Neuron (in vitro differentiated cells): ENCODE measurements around the gene EPG5.
A peak's percentile ranks its signal among the peaks of the same experiment; 100 is the strongest.

Experiments used
- H2AFZ ChIP-seq: one replicate; pipeline ENCODE4 v1.6.1; 2013; ENCODE audit warnings: low read depth, mild to moderate bottlenecking, inconsistent platforms, low read length, moderate library complexity
- H3K27me3 ChIP-seq: one replicate; pipeline ENCODE4 v1.6.1; 2013; ENCODE audit warnings: low read length; ENCODE audit not compliant: insufficient read depth
- H3K36me3 ChIP-seq: one replicate; pipeline ENCODE4 v1.6.1; 2013; ENCODE audit warnings: low read length; ENCODE audit not compliant: insufficient read depth
- H3K4me1 ChIP-seq: one replicate; pipeline ENCODE4 v1.6.1; 2013; ENCODE audit warnings: low read length; ENCODE audit not compliant: insufficient read depth
- H3K4me3 ChIP-seq: 2 replicates; pipeline ENCODE4 v1.5.1; 2013; ENCODE audit warnings: mild to moderate bottlenecking, low read length, moderate library complexity
- H3K9me3 ChIP-seq: one replicate; pipeline ENCODE4 v1.6.1; 2013; ENCODE audit warnings: low read length

Gene EPG5, protein sequence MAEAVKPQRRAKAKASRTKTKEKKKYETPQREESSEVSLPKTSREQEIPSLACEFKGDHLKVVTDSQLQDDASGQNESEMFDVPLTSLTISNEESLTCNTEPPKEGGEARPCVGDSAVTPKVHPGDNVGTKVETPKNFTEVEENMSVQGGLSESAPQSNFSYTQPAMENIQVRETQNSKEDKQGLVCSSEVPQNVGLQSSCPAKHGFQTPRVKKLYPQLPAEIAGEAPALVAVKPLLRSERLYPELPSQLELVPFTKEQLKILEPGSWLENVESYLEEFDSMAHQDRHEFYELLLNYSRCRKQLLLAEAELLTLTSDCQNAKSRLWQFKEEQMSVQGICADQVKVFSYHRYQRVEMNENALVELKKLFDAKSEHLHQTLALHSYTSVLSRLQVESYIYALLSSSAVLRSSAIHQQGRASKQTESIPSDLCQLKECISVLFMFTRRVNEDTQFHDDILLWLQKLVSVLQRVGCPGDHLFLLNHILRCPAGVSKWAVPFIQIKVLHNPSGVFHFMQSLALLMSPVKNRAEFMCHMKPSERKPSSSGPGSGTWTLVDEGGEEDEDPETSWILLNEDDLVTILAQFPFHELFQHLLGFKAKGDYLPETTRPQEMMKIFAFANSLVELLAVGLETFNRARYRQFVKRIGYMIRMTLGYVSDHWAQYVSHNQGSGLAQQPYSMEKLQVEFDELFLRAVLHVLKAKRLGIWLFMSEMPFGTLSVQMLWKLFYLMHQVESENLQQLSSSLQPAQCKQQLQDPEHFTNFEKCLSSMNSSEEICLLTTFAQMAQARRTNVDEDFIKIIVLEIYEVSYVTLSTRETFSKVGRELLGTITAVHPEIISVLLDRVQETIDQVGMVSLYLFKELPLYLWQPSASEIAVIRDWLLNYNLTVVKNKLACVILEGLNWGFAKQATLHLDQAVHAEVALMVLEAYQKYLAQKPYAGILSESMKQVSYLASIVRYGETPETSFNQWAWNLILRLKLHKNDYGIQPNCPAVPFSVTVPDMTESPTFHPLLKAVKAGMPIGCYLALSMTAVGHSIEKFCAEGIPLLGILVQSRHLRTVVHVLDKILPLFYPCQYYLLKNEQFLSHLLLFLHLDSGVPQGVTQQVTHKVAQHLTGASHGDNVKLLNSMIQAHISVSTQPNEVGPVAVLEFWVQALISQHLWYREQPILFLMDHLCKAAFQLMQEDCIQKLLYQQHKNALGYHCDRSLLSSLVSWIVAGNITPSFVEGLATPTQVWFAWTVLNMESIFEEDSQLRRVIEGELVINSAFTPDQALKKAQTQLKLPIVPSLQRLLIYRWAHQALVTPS (N-terminal part only)

DNA sequence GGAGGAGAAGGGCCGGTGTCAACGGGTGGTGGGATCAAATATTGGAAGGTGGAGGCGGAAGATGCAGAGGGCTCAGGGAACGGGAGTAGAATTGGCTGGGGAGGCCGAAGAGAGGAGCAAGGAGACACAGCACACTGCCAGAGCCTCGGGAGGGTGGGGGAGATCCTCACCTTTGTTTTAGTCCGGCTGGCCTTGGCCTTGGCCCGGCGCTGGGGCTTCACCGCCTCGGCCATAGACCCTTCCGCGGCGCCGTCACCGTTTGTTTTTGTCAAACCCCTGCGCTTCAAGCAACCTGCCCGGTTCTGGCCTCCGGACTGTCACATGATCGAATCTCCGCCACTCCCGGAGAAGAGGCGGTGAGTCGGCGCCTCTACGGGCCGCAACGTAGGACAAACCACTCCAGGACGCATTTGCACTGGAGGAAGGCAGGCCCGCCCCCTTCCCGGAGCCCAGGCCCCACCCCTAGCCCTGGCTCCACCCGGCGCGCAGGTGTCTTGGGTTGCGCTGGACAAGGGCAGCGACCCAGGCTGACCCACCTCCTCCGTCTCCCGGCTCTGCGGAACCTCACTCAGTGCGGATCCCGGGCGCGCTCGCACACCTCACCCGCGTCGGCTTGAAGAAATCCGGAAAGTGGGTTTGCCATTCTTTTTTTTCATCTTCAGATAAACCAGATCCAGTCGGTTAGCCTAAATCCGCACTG lies at the start of gene EPG5:
Gene EPG5 (minus strand): TSS at position 323 of the 700 bp plus-strand sequence. CDS start 90 bp downstream, at position 233.
- Histone ChIP-seq H3K36me3 (peaks cover 7% of the 10 kb centered on the region), H3K4me3 (peak within 1 kb of the TSS; percentile 89), H3K9me3 (no peaks in the 10 kb centered on the region), H3K27me3 (no peaks in the 10 kb centered on the region), H2AFZ (peak within 1 kb of the TSS; percentile 81), H3K4me1 (peaks cover 4% of the 10 kb centered on the region)

DNA sequence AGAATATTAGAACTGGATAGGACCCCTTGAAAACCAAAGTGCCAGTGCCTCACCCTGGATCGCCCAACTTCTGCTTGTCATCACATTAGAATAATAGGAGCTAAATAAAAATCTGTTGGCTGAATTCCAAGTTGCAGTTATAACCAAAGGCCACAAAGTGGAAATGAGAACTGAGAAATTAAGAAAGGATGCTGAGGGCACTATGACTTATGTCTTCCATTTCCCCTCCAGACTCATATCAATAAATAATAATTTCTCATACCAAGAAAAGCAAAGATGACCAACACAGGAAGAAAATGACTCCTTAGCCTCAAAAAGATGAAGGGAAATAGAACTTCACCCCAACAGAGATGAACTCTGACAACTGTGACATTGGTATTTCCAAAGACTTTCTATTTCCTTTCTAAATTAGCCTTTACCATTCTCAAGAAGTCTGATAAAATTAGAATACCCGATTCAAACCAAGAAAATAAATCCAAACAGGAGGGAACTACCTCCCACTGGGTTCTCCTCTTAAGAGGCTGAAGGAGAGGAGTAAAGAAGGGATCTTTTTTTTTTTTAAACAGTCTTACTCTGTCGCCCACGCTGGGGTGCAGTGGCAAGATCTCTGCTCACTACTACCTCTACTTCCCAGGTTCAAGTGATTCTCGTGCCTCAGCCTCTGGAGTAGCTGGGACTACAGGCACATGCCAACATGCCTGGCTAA lies 46.5 kb upstream of the EPG5 start:
- H3K36me3 ChIP-seq: peaks cover 4% of the 10 kb centered on the region
- H3K9me3 ChIP-seq: peaks cover 2% of the 10 kb centered on the region
- H3K4me3 ChIP-seq: no peak overlapping the region
- H3K27me3 ChIP-seq: no peaks in the 10 kb centered on the region
- H3K4me1 ChIP-seq: no peaks in the 10 kb centered on the region
- H2AFZ ChIP-seq: no peak overlapping the region

GRCh38 chr18:46010676-46011075 lies 43.5 kb upstream of the EPG5 start:
- Histone ChIP-seq H3K27me3 (no peaks in the 10 kb centered on the region), H3K36me3 (peaks cover 4% of the 10 kb centered on the region), H3K4me1 (no peaks in the 10 kb centered on the region), H3K9me3 (no peaks in the 10 kb centered on the region), H3K4me3 (no peak overlapping the region), H2AFZ (no peak overlapping the region)

DNA sequence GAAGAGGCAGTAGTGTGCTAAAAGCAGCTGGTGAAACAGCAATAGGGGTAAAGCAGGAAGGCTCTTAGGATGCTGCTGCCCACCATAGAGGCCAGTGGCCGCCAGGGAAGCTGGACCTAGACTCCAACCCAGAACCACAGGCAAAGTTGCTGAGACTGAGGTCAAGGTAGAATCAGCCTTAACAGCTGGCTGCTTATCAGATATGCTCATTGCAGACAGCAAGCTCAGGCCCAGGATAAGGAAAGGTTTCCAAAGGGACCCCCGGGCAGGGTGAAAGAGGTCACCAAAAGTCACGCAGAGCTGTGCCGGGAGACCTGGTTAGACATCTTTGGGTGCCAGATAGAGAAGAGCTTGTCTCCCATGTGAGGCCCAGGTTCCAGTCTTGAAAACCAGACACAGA lies 42.9 kb upstream of the EPG5 start:
- Histone ChIP-seq H3K36me3 (peaks cover 4% of the 10 kb centered on the region), H3K9me3 (no peaks in the 10 kb centered on the region), H3K4me3 (no peak overlapping the region), H3K27me3 (no peaks in the 10 kb centered on the region), H3K4me1 (no peaks in the 10 kb centered on the region), H2AFZ (no peak overlapping the region)

- no peaks in the 10 kb centered on the region for H3K4me1 ChIP-seq
- no peaks in the 10 kb centered on the region for H3K9me3 ChIP-seq
- no peak overlapping the region for H2AFZ ChIP-seq
- no peaks in the 10 kb centered on the region for H3K27me3 ChIP-seq
- H3K36me3 ChIP-seq: peaks cover 4% of the 10 kb centered on the region
- no peak overlapping the region for H3K4me3 ChIP-seq
These were observed 42.2 kb upstream of the EPG5 start for GRCh38 chr18:46009125-46009840.

GRCh38 chr18:46008531-46008930 lies 41.4 kb upstream of the EPG5 start:
- peaks cover 4% of the 10 kb centered on the region for H3K36me3 ChIP-seq
- H3K9me3 ChIP-seq: peaks cover 2% of the 10 kb centered on the region
- H2AFZ ChIP-seq: no peak overlapping the region

DNA sequence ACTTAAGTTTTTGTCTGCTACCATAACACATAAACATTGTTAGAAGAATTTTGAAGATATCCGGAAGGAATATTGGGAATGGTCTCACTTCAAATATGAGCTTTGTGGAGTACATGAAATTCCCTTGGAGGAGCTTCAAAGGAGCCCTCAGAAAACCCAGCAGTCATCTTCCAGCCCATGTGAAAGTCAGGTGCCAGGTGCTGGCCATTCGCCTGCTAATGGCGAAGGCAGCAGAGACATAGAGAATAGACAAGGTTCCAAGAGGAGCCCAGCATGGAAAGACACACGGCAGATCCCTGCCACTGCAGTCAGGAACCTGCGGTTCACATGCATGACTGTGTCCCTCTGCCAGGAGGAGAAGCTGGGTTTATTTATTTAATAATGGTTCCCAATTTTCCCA lies 40.0 kb upstream of the EPG5 start:
- Histone ChIP-seq H3K4me3 (no peak overlapping the region), H3K4me1 (no peaks in the 10 kb centered on the region), H3K9me3 (peaks cover 5% of the 10 kb centered on the region), H3K27me3 (no peaks in the 10 kb centered on the region), H3K36me3 (peaks cover 4% of the 10 kb centered on the region), H2AFZ (no peak overlapping the region)

More at GRCh38 chr18:46008531-46008930, 41.4 kb upstream of the EPG5 start:
- H3K27me3 ChIP-seq: no peaks in the 10 kb centered on the region
- H3K4me3 ChIP-seq: no peak overlapping the region
- no peaks in the 10 kb centered on the region for H3K4me1 ChIP-seq

DNA sequence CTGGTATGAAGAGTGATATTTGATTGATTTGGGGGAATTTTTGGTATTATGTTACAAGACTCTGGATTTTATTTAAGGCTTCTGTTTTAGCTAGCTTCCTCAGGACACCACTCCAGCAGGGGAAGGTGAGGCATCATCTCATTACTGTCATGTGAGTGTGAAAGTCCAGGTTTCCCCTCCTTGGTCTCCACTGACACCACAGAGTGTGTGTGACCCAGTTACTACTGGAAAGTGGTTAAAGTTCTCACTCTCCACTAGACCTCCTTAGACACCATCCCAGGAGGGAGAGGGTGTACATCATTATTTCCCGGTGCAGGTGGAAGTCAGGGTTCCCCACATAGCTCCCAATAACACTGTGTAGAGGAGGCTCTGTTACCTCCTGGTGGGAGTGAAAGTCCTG lies 35.8 kb upstream of the EPG5 start:
- Histone ChIP-seq H3K4me1 (no peaks in the 10 kb centered on the region), H3K9me3 (peaks cover 5% of the 10 kb centered on the region), H3K36me3 (no peaks in the 10 kb centered on the region), H3K4me3 (no peak overlapping the region), H3K27me3 (no peaks in the 10 kb centered on the region), H2AFZ (no peak overlapping the region)

- Histone ChIP-seq H2AFZ (no peak overlapping the region), H3K27me3 (no peaks in the 10 kb centered on the region), H3K36me3 (no peaks in the 10 kb centered on the region), H3K4me1 (no peaks in the 10 kb centered on the region), H3K9me3 (peaks cover 5% of the 10 kb centered on the region), H3K4me3 (no peak overlapping the region)
These were observed 34.8 kb upstream of the EPG5 start for GRCh38 chr18:46001892-46002291.

DNA sequence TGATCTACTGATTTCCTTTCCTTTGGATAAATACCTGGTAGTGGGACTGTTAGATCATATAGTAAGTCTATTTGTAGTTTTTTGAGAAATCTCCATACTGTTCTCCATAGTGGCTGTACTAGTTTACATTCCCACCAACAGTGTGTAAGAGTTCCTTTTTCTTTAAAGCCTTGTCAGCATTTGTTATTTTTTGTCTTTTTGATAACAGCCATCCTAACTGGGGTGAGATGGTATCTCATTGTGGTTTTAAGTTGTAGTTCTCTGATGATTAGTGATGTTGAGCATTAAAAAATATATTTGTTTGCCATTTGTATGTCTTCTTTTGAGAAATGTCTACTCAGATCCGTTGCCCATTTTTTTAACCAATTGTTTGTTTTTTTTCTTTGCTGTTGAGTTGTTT lies 33.9 kb upstream of the EPG5 start:
- Histone ChIP-seq H3K36me3 (no peaks in the 10 kb centered on the region), H3K9me3 (peaks cover 5% of the 10 kb centered on the region), H3K4me1 (no peaks in the 10 kb centered on the region), H2AFZ (no peak overlapping the region), H3K4me3 (no peak overlapping the region), H3K27me3 (no peaks in the 10 kb centered on the region)

GRCh38 chr18:45999536-45999935 lies 32.4 kb upstream of the EPG5 start:
- Histone ChIP-seq H2AFZ (no peak overlapping the region), H3K27me3 (no peaks in the 10 kb centered on the region), H3K36me3 (no peaks in the 10 kb centered on the region), H3K4me1 (no peaks in the 10 kb centered on the region), H3K9me3 (peaks cover 5% of the 10 kb centered on the region), H3K4me3 (no peak overlapping the region)
